Tibial artery (tissue), 4 donors: ENCODE results near the gene ACTA2.

Experiments
- DNase-seq, 2 donors: peaks; one replicate each; pipeline ENCODE4 v3.0.0-alpha.2; 2019
- H3K27ac ChIP-seq, 2 donors: fragments of 200-600 bp; sonication (generic) in 1 of 2; 1 replicate in 1 of 2; 2 replicates in 1 of 2; pipeline ENCODE4 v1.5.1; 2018 to 2019; ENCODE audit warnings: mild to moderate bottlenecking in 1 of 2
- H3K27me3 ChIP-seq, 2 donors: fragments of 200-600 bp; sonication (generic) in 1 of 2; one replicate each; pipeline versions ENCODE4 v1.5.1 to v1.6.0; 2016 to 2019
- H3K36me3 ChIP-seq, 3 donors: fragments of 200-600 bp; sonication (generic) in 2 of 3; one replicate each; pipeline ENCODE4 v1.5.1; 2016 to 2019; ENCODE audit warnings: mild to moderate bottlenecking in 2 of 3
- H3K4me1 ChIP-seq, 4 donors: fragments of 200-600 bp; sonication (generic) in 2 of 4; 1 replicate in 3 of 4; 2 replicates in 1 of 4; pipeline ENCODE4 v1.5.1; 2016 to 2019
- H3K4me3 ChIP-seq, 2 donors: fragments of 200-600 bp; sonication (generic) in 1 of 2; 1 replicate in 1 of 2; 2 replicates in 1 of 2; pipeline ENCODE4 v1.5.1; 2018 to 2019; ENCODE audit warnings: mild to moderate bottlenecking in 2 of 2
- H3K9me3 ChIP-seq, 3 donors: fragments of 200-600 bp; sonication (generic) in 1 of 3; one replicate each; pipeline ENCODE4 v1.5.1; 2016 to 2019
- intact Hi-C: fragments of 100-400 bp; cut with DNase I; formaldehyde crosslinking; loops from one replicate; pipeline ENCODE4 v1.15.0; 2023; ENCODE audit warnings: low total_unique reads
- TF ChIP-seq, protein P1 (sequence below), 2 experiments: fragments of 200-600 bp in 1 of 2; fragments of 450-650 bp in 1 of 2; IDR thresholded peaks; one replicate each; pipeline ENCODE4 v1.5.1; 2017 to 2019; ENCODE audit warnings: antibody characterized with exemption in 2 of 2, mild to moderate bottlenecking in 1 of 2, moderate library complexity in 1 of 2

Gene ACTA2

DNA sequence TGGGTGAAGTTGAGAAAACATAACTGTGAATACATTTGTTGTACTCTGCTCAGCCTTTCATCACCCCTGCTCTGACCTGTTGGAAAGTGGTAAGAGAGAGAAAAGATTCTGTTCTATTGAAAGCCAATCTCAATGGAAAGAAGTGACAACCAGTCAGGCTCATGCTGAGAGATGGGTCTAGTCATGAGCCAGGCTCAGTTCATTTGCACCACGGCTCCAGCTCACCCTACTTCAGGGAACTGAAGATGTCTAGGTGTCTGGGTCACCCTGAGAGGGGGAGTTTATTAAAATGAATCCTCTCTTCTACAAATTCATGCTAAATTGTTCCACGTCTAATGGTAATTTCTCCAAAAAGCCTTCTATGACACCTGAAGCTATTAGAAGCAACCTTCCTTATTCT is 25.9 kb upstream of the ACTA2 start:
- Histone ChIP-seq H3K4me3 (no peak overlapping the region), H3K4me1 (peaks cover 0 to 79% (median 41%) of the 10 kb centered on the region in 4 donors), H3K27me3 (no peaks in the 10 kb centered on the region), H3K36me3 (no peaks in the 10 kb centered on the region), H3K27ac (peak overlapping the region; percentile 82 to 92), H3K9me3 (no peaks in the 10 kb centered on the region)
- DNase-seq, result no peak
- TF ChIP-seq, protein P1, sequence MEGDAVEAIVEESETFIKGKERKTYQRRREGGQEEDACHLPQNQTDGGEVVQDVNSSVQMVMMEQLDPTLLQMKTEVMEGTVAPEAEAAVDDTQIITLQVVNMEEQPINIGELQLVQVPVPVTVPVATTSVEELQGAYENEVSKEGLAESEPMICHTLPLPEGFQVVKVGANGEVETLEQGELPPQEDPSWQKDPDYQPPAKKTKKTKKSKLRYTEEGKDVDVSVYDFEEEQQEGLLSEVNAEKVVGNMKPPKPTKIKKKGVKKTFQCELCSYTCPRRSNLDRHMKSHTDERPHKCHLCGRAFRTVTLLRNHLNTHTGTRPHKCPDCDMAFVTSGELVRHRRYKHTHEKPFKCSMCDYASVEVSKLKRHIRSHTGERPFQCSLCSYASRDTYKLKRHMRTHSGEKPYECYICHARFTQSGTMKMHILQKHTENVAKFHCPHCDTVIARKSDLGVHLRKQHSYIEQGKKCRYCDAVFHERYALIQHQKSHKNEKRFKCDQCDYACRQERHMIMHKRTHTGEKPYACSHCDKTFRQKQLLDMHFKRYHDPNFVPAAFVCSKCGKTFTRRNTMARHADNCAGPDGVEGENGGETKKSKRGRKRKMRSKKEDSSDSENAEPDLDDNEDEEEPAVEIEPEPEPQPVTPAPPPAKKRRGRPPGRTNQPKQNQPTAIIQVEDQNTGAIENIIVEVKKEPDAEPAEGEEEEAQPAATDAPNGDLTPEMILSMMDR (IDR thresholded peaks at IDR 0.05), result no peak
- intact Hi-C loops, result no loop called here

DNA sequence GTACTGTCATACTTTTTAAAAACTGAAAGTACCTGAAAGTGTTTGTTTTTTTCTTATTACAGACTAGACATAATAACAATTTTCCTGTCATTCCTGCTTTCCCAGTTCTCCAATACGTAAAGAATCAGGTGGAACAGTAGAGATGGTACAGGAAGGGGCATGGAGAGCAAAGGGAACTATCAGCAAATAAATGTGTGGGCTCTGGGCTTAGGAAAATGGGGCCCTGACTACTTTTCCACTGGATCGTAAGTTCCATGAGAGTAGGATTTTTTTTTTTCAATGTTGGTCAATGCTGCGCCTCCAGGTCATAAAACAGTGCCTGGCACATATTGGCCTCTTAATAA is 22.8 kb upstream of the ACTA2 start:
- TF ChIP-seq, protein P1 (IDR thresholded peaks at IDR 0.05), result no peak
- intact Hi-C loops, result no loop called here
- peak overlapping the region; percentile 68 to 81 for H3K27ac ChIP-seq
- H3K27me3 ChIP-seq, result no peaks in the 10 kb centered on the region
- H3K9me3 ChIP-seq, result no peaks in the 10 kb centered on the region
- peak overlapping the region; percentile 38 to 47 for H3K4me3 ChIP-seq
- peaks cover 0 to 79% (median 42%) of the 10 kb centered on the region in 4 donors for H3K4me1 ChIP-seq
- H3K36me3 ChIP-seq, result no peaks in the 10 kb centered on the region
- no peak for DNase-seq

DNA sequence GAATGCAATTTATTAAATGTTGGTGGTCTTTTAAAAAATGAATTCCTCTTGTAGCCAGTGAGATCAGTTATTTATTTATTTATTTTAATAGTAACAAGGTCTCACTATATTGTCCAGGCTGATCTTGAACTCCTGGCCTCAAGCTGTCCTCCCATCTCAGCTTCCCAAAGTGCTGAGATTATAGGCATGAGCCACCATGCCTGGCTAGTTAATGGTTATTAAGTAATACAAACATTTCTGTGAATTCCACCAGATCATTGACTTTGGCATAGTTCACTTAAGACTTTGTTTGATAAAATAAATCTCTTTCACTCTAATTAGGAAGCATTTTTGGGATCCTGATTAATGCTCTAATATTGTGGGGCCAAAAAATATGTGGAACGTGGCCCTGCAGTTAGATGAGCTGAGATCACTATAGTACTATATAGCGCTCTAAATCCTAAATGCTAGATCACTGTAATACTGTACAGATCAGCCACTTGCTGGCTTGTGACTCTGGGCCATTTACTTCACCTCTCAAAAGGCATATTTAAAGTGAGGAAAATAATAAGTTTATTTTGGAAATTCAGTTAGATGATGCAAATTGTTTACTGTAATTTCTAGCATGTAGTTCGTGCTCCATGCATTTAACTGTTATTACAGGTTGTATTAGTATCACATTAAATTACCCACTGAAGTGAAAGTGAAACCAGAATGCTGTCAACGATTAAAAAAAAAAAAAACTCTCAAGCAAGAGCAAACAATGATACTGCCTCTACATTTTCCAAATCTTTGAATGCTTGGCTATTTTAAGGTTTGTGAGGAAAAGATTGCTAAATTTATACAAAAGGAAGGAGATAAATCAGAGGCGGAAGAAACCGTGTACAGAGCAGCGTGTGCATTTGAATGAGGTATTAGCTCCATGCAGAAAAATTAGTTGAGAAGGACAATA is 22.1 kb upstream of the ACTA2 start:
- Histone ChIP-seq H3K36me3 (no peaks in the 10 kb centered on the region), H3K27ac (peak overlapping the region; percentile 68 to 81), H3K9me3 (no peaks in the 10 kb centered on the region), H3K4me3 (peak overlapping the region; percentile 38 to 47), H3K27me3 (no peaks in the 10 kb centered on the region), H3K4me1 (peaks cover 0 to 79% (median 38%) of the 10 kb centered on the region in 4 donors)
- intact Hi-C loops, result no loop called here
- TF ChIP-seq, protein P1 (IDR thresholded peaks at IDR 0.05), result no peak
- no peak for DNase-seq

DNA sequence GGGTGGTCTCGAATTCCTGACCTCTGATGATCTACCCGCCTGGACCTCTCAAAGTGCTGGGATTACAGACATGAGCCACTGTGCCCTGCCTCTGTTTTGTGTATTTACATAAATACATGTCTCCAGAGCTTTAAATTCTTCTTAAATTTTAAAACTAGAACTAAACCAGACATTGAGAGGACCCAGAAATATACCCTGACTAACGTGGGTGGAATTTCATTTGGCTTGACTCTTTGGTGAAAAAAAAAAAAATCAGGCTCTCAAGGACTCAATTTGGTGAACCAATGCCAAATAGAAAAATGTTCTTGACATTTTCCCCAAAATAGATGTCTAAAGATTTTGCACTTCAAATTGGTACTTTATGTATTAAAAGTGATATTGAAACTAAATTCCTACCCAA is 21.4 kb upstream of the ACTA2 start:
- TF ChIP-seq, protein P1 (IDR thresholded peaks at IDR 0.05), result no peak
- intact Hi-C loops, result no loop called here
- no peaks in the 10 kb centered on the region for H3K36me3 ChIP-seq
- peak overlapping the region; percentile 77 to 81 for H3K27ac ChIP-seq
- H3K27me3 ChIP-seq, result no peaks in the 10 kb centered on the region
- H3K4me1 ChIP-seq, result peaks cover 0 to 79% (median 36%) of the 10 kb centered on the region in 4 donors
- no peak for DNase-seq
- H3K4me3 ChIP-seq, result peak overlapping the region; percentile 38 to 47
- no peaks in the 10 kb centered on the region for H3K9me3 ChIP-seq

DNA sequence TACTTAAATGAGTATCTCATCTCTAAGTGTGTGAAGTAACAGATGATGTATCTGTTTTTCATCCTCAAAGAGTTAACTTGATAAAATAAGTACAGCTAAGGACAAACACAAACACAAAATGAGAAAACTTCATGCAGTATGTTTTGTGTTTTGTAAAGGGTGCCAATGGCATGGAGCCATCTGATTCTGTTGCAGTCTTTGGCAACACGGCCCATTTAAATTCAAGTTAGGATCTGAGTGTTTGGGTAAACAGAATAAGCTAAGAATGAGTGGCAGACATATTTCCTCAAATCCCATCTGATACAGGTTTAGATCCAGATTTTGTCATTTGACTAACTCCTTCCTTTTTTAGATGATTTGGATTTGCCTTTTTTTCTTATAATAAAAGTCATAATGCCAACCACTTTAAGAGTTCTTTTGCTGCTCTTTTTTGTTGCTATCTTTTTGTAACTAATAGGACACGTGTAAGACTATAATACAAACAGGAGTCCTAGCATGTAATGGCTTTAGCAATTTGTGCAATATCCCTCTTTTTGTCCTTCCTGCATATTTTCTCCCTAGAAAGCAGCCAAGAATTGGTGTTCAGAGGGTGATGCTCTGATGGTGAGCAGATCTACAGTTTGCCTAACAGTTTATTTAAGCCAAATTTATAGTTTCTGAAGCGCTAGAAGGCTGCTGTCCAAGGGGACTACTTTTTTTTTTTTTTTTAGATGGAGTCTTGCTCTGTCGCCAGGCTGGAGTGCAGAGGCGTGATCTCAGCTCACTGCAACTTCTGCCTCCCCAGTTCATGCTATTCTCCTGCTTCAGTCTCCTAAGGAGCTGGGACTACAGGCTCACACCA is 18.9 kb upstream of the ACTA2 start:
- TF ChIP-seq, protein P1 (IDR thresholded peaks at IDR 0.05), result no peak
- Histone ChIP-seq H3K27me3 (no peaks in the 10 kb centered on the region), H3K4me1 (peaks cover 0 to 95% (median 46%) of the 10 kb centered on the region in 4 donors), H3K4me3 (peak overlapping the region; percentile 15 to 19), H3K36me3 (no peaks in the 10 kb centered on the region), H3K27ac (peak overlapping the region; percentile 77 to 81), H3K9me3 (no peaks in the 10 kb centered on the region)
- intact Hi-C loops, result no loop called here
- DNase-seq, result peak in 1 of 2 donors; percentile 70
